Esophagus squamous epithelium (tissue), 4 donors: ENCODE measurements around the gene XPOT.

Experiments used
- POLR2A ChIP-seq, 4 donors: fragments of 450-650 bp; IDR thresholded peaks; one replicate each; pipeline ENCODE4 v1.6.1; 2017; ENCODE audit warnings: antibody characterized with exemption in 4 of 4, mild to moderate bottlenecking in 4 of 4, moderate library complexity in 3 of 4
- TF ChIP-seq, protein P1 (sequence below), 6 experiments: fragments of 450-650 bp in 4 of 6; fragments of 200-600 bp in 2 of 6; sonication (generic) in 2 of 6; IDR thresholded peaks; one replicate each; pipeline ENCODE4 v1.5.1; 2016 to 2019; ENCODE audit warnings: antibody characterized with exemption in 6 of 6, mild to moderate bottlenecking in 4 of 6, moderate library complexity in 4 of 6

DNA sequence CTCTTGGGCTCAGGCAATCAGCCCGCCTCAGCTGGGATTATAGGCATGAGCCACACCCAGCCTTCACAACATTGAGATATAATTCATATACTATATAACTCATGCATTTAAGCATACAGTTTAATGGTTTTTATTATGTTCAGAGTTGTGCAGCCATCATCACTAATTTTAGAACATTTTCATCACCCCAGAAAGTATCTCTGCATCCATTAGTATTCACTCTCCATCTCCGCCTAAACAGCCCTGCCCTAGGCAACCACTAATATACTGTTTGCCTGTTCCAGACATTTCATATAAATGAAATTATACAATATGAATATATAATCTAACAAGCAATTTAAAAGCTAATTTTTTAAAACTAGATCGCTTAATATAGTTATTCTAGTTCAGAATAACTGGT is 82.5 kb downstream of the XPOT start:
- TF ChIP-seq, protein P1, sequence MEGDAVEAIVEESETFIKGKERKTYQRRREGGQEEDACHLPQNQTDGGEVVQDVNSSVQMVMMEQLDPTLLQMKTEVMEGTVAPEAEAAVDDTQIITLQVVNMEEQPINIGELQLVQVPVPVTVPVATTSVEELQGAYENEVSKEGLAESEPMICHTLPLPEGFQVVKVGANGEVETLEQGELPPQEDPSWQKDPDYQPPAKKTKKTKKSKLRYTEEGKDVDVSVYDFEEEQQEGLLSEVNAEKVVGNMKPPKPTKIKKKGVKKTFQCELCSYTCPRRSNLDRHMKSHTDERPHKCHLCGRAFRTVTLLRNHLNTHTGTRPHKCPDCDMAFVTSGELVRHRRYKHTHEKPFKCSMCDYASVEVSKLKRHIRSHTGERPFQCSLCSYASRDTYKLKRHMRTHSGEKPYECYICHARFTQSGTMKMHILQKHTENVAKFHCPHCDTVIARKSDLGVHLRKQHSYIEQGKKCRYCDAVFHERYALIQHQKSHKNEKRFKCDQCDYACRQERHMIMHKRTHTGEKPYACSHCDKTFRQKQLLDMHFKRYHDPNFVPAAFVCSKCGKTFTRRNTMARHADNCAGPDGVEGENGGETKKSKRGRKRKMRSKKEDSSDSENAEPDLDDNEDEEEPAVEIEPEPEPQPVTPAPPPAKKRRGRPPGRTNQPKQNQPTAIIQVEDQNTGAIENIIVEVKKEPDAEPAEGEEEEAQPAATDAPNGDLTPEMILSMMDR (IDR thresholded peaks at IDR 0.05) = no peak
- TF ChIP-seq POLR2A (IDR thresholded peaks at IDR 0.05) = no peak
